ENCODE data around the gene FREM2. TPM values are rescaled to one million over a fixed set of nuclear protein-coding genes. Genes with fewer than 3 reads are reported as not detected.

Gene FREM2
- total and polyA plus RNA-seq, 2 donors from 2014 or later = 3.6 to 16.9 TPM

DNA sequence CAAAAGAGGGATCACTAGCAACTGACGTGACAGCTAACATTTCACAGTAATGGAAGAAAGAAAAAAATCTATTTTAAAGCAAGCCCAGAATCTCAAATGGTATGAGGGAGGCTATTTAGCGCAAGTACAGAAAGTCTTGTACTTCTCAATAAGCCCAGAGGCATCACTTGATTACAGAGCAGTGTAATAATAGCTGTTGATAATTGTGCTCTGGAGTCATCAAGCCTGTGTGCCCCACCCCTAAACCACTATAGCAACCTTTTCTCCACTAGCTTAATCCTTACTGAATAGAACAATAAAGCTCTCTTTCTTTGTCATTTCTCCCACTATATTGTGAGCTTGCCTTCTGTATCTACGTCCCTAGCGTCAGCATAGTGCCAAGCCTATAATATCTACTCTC, 56.6 kb downstream of the FREM2 start:
- DNase-seq (no peak), FAIRE-seq (no peak)
- no peak overlapping the region for H3K27ac ChIP-seq (ENCODE audit: low read depth in 2 of 2, low read length in 2 of 2)
- TF ChIP-seq, protein P1, sequence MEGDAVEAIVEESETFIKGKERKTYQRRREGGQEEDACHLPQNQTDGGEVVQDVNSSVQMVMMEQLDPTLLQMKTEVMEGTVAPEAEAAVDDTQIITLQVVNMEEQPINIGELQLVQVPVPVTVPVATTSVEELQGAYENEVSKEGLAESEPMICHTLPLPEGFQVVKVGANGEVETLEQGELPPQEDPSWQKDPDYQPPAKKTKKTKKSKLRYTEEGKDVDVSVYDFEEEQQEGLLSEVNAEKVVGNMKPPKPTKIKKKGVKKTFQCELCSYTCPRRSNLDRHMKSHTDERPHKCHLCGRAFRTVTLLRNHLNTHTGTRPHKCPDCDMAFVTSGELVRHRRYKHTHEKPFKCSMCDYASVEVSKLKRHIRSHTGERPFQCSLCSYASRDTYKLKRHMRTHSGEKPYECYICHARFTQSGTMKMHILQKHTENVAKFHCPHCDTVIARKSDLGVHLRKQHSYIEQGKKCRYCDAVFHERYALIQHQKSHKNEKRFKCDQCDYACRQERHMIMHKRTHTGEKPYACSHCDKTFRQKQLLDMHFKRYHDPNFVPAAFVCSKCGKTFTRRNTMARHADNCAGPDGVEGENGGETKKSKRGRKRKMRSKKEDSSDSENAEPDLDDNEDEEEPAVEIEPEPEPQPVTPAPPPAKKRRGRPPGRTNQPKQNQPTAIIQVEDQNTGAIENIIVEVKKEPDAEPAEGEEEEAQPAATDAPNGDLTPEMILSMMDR (IDR thresholded peaks at IDR 0.05; ENCODE audit: borderline replicate concordance, extremely low read depth, insufficient read depth) = no peak
- no peaks in the 10 kb centered on the region for H3K9me3 ChIP-seq (ENCODE audit: control insufficient read depth in 2 of 3, insufficient read depth in 1 of 3, low read length in 3 of 3)
- no peaks in the 10 kb centered on the region for H3K27me3 ChIP-seq (ENCODE audit: control insufficient read depth, insufficient read depth, low read length)
- H3K4me1 ChIP-seq (ENCODE audit: control insufficient read depth in 2 of 3, insufficient read depth in 2 of 3, low read depth in 1 of 3, low read length in 3 of 3) = no peaks in the 10 kb centered on the region
- H3K4me3 ChIP-seq (ENCODE audit: low read length in 3 of 3) = no peak overlapping the region
- intact Hi-C loops (cut with DNase I) = no loop called here
- no peaks in the 10 kb centered on the region for H3K36me3 ChIP-seq (ENCODE audit: control insufficient read depth in 2 of 3, insufficient read depth in 3 of 3, low read length in 3 of 3)
- no peak overlapping the region for H3K9ac ChIP-seq (ENCODE audit: low read length in 3 of 3)

DNA sequence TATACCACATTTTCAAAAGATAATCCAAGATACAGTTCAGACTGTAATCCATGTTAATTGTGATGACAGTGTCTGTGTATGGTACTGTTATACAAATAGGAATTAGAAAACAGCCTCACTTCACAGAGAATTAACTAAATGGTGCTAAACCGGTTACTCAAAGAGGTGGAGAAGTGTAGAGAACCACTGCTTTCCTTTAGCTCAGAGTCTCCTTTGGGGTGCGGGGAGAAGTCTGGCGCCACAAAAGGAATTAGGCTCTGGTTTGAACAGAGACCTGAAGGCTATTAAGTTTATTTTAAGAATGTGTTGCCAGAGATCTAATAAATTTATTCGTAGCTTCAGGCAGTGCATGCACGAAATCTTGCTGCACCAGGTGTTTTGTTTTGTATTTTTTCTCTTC, 65.8 kb downstream of the FREM2 start:
- H3K9me3 ChIP-seq (ENCODE audit: control insufficient read depth in 2 of 3, insufficient read depth in 1 of 3, low read length in 3 of 3) = no peaks in the 10 kb centered on the region
- TF ChIP-seq, protein P1 (IDR thresholded peaks at IDR 0.05; ENCODE audit: borderline replicate concordance, extremely low read depth, insufficient read depth) = no peak

DNA sequence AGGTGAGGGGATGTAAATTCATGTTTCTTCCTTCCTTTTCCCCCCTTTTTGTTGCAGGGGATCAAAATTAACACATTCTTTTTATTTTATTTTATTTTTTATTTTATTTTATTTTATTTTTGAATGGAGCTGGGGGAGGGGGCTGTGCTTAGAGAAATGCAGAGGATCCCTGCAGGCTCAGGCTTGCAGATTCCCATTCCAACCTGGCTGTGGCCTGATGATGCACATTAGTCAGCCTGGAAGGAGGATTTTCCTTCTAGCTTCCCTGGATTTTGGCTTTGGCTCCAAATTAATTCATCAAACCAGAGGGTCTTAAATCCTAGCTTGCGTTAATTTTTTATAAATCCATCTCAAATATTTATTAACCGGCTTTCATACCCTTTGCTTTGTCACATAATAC, 67.0 kb downstream of the FREM2 start:
- no peak overlapping the region for H3K27ac ChIP-seq (ENCODE audit: low read depth in 2 of 2, low read length in 2 of 2)
- TF ChIP-seq, protein P1 (IDR thresholded peaks at IDR 0.05; ENCODE audit: borderline replicate concordance, extremely low read depth, insufficient read depth) = no peak
- no peak overlapping the region for H3K4me3 ChIP-seq (ENCODE audit: low read length in 3 of 3)
- H3K4me1 ChIP-seq (ENCODE audit: control insufficient read depth in 2 of 3, insufficient read depth in 2 of 3, low read depth in 1 of 3, low read length in 3 of 3) = no peaks in the 10 kb centered on the region
- DNase-seq (no peak), FAIRE-seq (no peak)
- H3K27me3 ChIP-seq (ENCODE audit: control insufficient read depth, insufficient read depth, low read length) = no peaks in the 10 kb centered on the region
- intact Hi-C loops (cut with DNase I) = no loop called here
- no peaks in the 10 kb centered on the region for H3K9me3 ChIP-seq (ENCODE audit: control insufficient read depth in 2 of 3, insufficient read depth in 1 of 3, low read length in 3 of 3)
- H3K36me3 ChIP-seq (ENCODE audit: control insufficient read depth in 2 of 3, insufficient read depth in 3 of 3, low read length in 3 of 3) = no peaks in the 10 kb centered on the region
- no peak overlapping the region for H3K9ac ChIP-seq (ENCODE audit: low read length in 3 of 3)

More for the DNA sequence above, 65.8 kb downstream of the FREM2 start:
- Histone ChIP-seq H3K27ac (ENCODE audit: low read depth in 2 of 2, low read length in 2 of 2) (no peak overlapping the region), H3K36me3 (ENCODE audit: control insufficient read depth in 2 of 3, insufficient read depth in 3 of 3, low read length in 3 of 3) (no peaks in the 10 kb centered on the region), H3K4me3 (ENCODE audit: low read length in 3 of 3) (no peak overlapping the region), H3K9ac (ENCODE audit: low read length in 3 of 3) (no peak overlapping the region), H3K27me3 (ENCODE audit: control insufficient read depth, insufficient read depth, low read length) (no peaks in the 10 kb centered on the region), H3K4me1 (ENCODE audit: control insufficient read depth in 2 of 3, insufficient read depth in 2 of 3, low read depth in 1 of 3, low read length in 3 of 3) (no peaks in the 10 kb centered on the region)
- DNase-seq = peak in 2 of 5 donors; percentile 27 to 29
- no peak for FAIRE-seq
- intact Hi-C loops (cut with DNase I) = no loop called here

DNA sequence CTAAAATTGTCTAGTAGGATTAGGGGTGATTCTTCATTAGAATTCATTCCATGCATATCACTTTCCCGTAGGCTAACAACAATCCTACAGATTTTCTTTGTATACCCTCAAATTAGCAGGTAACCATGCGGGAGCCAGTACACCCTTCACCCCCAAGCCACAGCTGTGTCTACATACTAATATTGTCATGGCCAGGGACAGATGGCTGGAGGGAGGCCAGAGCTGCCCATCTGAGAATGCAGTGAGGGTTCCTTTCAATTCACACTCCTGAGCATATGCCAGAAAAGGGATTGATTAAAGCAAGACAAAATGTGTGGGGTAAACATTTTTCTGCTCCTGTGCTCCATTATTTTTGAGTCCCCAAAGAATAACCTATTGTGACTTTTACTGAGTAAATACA, 68.9 kb downstream of the FREM2 start:
- no peak overlapping the region for H3K4me3 ChIP-seq (ENCODE audit: low read length in 3 of 3)
- no peak for DNase-seq
- H3K9me3 ChIP-seq (ENCODE audit: control insufficient read depth in 2 of 3, insufficient read depth in 1 of 3, low read length in 3 of 3) = no peaks in the 10 kb centered on the region
- TF ChIP-seq, protein P1 (IDR thresholded peaks at IDR 0.05; ENCODE audit: borderline replicate concordance, extremely low read depth, insufficient read depth) = no peak
- no peaks in the 10 kb centered on the region for H3K4me1 ChIP-seq (ENCODE audit: control insufficient read depth in 2 of 3, insufficient read depth in 2 of 3, low read depth in 1 of 3, low read length in 3 of 3)
- H3K27me3 ChIP-seq (ENCODE audit: control insufficient read depth, insufficient read depth, low read length) = no peaks in the 10 kb centered on the region
- FAIRE-seq = no peak
- H3K9ac ChIP-seq (ENCODE audit: low read length in 3 of 3) = no peak overlapping the region
- no peaks in the 10 kb centered on the region for H3K36me3 ChIP-seq (ENCODE audit: control insufficient read depth in 2 of 3, insufficient read depth in 3 of 3, low read length in 3 of 3)
- H3K27ac ChIP-seq (ENCODE audit: low read depth in 2 of 2, low read length in 2 of 2) = no peak overlapping the region
- intact Hi-C loops (cut with DNase I) = no loop called here
